HEK293 (cell line): ENCODE measurements around the gene APOBEC3B.
A peak's percentile ranks its signal among the peaks of the same experiment; 100 is the strongest.
"Not testable (repeated sequence)": the region's sequence is repeated elsewhere in the genome, so short reads cannot be mapped to it uniquely, and the experiment has no call there.

Source experiments
- CTCF ChIA-PET: fragments of 350-600 bp; formaldehyde crosslinking; extraction: SDS; loops from one replicate; lab custom pipeline; 2021; ENCODE audit warnings: antibody characterized with exemption; lab: Yijun Ruan, JAX
- POLR2A ChIA-PET: fragments of 300-600 bp; formaldehyde crosslinking; extraction: SDS; loops from one replicate; lab custom pipeline; 2020; ENCODE audit warnings: antibody characterized with exemption, inconsistent platforms; lab: Yijun Ruan, JAX
- H3K27ac ChIP-seq: fragments of 200-500 bp; sonication (Bioruptor generic); 2 replicates; pipeline ENCODE4 v1.5.1; 2014; ENCODE audit warnings: low read depth, low read length, control low read depth, inconsistent platforms; ENCODE audit errors: extremely low read depth
- H3K36me3 ChIP-seq, 2 experiments: fragments of 200-500 bp in 1 of 2; sonication (Bioruptor generic) in 1 of 2; 1 replicate in 1 of 2; 2 replicates in 1 of 2; pipeline ENCODE4 v1.5.1; 2014 to 2017; ENCODE audit warnings: inconsistent platforms in 2 of 2, low read length in 2 of 2; ENCODE audit not compliant: control insufficient read depth in 2 of 2, insufficient read depth in 1 of 2
- H3K4me1 ChIP-seq: fragments of 200-500 bp; sonication (Bioruptor generic); 2 replicates; pipeline ENCODE4 v1.5.1; 2014; ENCODE audit warnings: mild to moderate bottlenecking, low read length, inconsistent platforms; ENCODE audit not compliant: control insufficient read depth, insufficient read depth
- H3K4me3 ChIP-seq: 2 replicates; pipeline ENCODE4 v1.5.1; 2011; ENCODE audit warnings: low read depth, mild to moderate bottlenecking, control low read depth, low read length, moderate library complexity
- H3K9me3 ChIP-seq: fragments of 200-500 bp; sonication (Bioruptor generic); 2 replicates; pipeline ENCODE4 v1.5.1; 2014; ENCODE audit warnings: low read depth, low read length, inconsistent platforms; ENCODE audit not compliant: control insufficient read depth, insufficient read depth
- GLIS1 ChIP-seq: fragments of 450-650 bp; formaldehyde crosslinking; IDR thresholded peaks from 2 replicates; pipeline ENCODE4 v1.5.1; 2016; ENCODE audit warnings: missing biosample characterization, missing genetic modification characterization
- GLIS2 ChIP-seq: fragments of 450-650 bp; formaldehyde crosslinking; IDR thresholded peaks from 2 replicates; pipeline ENCODE4 v1.5.1; 2016; ENCODE audit warnings: missing biosample characterization, missing genetic modification characterization
- KLF1 ChIP-seq: fragments of 450-650 bp; formaldehyde crosslinking; IDR thresholded peaks from 2 replicates; pipeline ENCODE4 v1.5.1; 2016; ENCODE audit warnings: missing biosample characterization, missing genetic modification characterization
- SALL2 ChIP-seq: fragments of 450-650 bp; formaldehyde crosslinking; IDR thresholded peaks from 2 replicates; pipeline ENCODE4 v1.5.0; 2017; ENCODE audit warnings: missing biosample characterization, mild to moderate bottlenecking, missing genetic modification characterization, borderline replicate concordance
- SP2 ChIP-seq: fragments of 450-650 bp; formaldehyde crosslinking; IDR thresholded peaks from 2 replicates; pipeline ENCODE4 v1.5.1; 2016; ENCODE audit warnings: missing biosample characterization, missing genetic modification characterization
- YY2 ChIP-seq: fragments of 450-650 bp; formaldehyde crosslinking; IDR thresholded peaks from 2 replicates; pipeline ENCODE4 v1.5.1; 2016; ENCODE audit warnings: missing biosample characterization, missing genetic modification characterization
- ZBTB17 ChIP-seq: fragments of 450-650 bp; formaldehyde crosslinking; IDR thresholded peaks from 2 replicates; pipeline ENCODE4 v1.5.1; 2016; ENCODE audit warnings: missing biosample characterization, missing genetic modification characterization
- ZBTB20 ChIP-seq: fragments of 450-650 bp; formaldehyde crosslinking; IDR thresholded peaks from 2 replicates; pipeline ENCODE4 v1.5.1; 2016; ENCODE audit warnings: missing biosample characterization, missing genetic modification characterization
- ZIC2 ChIP-seq: fragments of 450-650 bp; formaldehyde crosslinking; IDR thresholded peaks from 2 replicates; pipeline ENCODE4 v1.5.1; 2016; ENCODE audit warnings: missing biosample characterization, missing genetic modification characterization
- ZNF10 ChIP-seq: fragments of 450-650 bp; formaldehyde crosslinking; IDR thresholded peaks from 2 replicates; pipeline ENCODE4 v1.5.1; 2017; ENCODE audit warnings: missing biosample characterization, missing genetic modification characterization
- ZNF169 ChIP-seq: fragments of 450-650 bp; formaldehyde crosslinking; IDR thresholded peaks from 2 replicates; pipeline ENCODE4 v1.5.1; 2016; ENCODE audit warnings: missing biosample characterization, missing genetic modification characterization
- ZNF19 ChIP-seq: fragments of 450-650 bp; formaldehyde crosslinking; IDR thresholded peaks from 2 replicates; pipeline ENCODE4; 2016; ENCODE audit warnings: missing biosample characterization, missing genetic modification characterization, low read depth
- ZNF324 ChIP-seq: fragments of 450-650 bp; formaldehyde crosslinking; IDR thresholded peaks from 2 replicates; pipeline ENCODE4 v1.5.1; 2016; ENCODE audit warnings: missing biosample characterization, missing genetic modification characterization
- ZNF341 ChIP-seq: fragments of 450-650 bp; formaldehyde crosslinking; IDR thresholded peaks from 2 replicates; pipeline ENCODE4; 2016; ENCODE audit warnings: low read depth, missing biosample characterization, missing genetic modification characterization
- ZNF366 ChIP-seq: fragments of 450-650 bp; formaldehyde crosslinking; conservative IDR thresholded peaks from 2 replicates; pipeline ENCODE4 v1.5.1; 2016; ENCODE audit warnings: missing biosample characterization, missing genetic modification characterization
- ZNF521 ChIP-seq: fragments of 450-650 bp; formaldehyde crosslinking; IDR thresholded peaks from 2 replicates; pipeline ENCODE4 v1.5.1; 2017; ENCODE audit warnings: missing biosample characterization, mild to moderate bottlenecking, missing genetic modification characterization
- ZNF600 ChIP-seq: fragments of 450-650 bp; formaldehyde crosslinking; IDR thresholded peaks from 2 replicates; pipeline ENCODE4 v1.5.1; 2016; ENCODE audit warnings: missing biosample characterization, missing genetic modification characterization
- ZNF776 ChIP-seq: fragments of 450-650 bp; formaldehyde crosslinking; IDR thresholded peaks from 2 replicates; pipeline ENCODE4 v1.5.0; 2017; ENCODE audit warnings: missing biosample characterization, missing genetic modification characterization, borderline replicate concordance
- TF ChIP-seq, protein P1 (sequence below): fragments of 450-650 bp; formaldehyde crosslinking; IDR thresholded peaks from 2 replicates; pipeline ENCODE4 v1.5.1; 2017; ENCODE audit warnings: missing biosample characterization, missing genetic modification characterization
- TF ChIP-seq, protein P2 (sequence below): fragments of 450-650 bp; formaldehyde crosslinking; IDR thresholded peaks from 2 replicates; pipeline ENCODE4 v1.5.1; 2016; ENCODE audit warnings: missing biosample characterization, missing genetic modification characterization
- TF ChIP-seq, protein P3 (sequence below): fragments of 450-650 bp; formaldehyde crosslinking; IDR thresholded peaks from 2 replicates; pipeline ENCODE4 v1.5.1; 2017; ENCODE audit warnings: missing biosample characterization, missing genetic modification characterization
- TF ChIP-seq, protein P4 (sequence below): fragments of 450-650 bp; formaldehyde crosslinking; IDR thresholded peaks from 2 replicates; pipeline ENCODE4 v1.5.1; 2016; ENCODE audit warnings: missing biosample characterization, missing genetic modification characterization

APOBEC3B gene

DNA sequence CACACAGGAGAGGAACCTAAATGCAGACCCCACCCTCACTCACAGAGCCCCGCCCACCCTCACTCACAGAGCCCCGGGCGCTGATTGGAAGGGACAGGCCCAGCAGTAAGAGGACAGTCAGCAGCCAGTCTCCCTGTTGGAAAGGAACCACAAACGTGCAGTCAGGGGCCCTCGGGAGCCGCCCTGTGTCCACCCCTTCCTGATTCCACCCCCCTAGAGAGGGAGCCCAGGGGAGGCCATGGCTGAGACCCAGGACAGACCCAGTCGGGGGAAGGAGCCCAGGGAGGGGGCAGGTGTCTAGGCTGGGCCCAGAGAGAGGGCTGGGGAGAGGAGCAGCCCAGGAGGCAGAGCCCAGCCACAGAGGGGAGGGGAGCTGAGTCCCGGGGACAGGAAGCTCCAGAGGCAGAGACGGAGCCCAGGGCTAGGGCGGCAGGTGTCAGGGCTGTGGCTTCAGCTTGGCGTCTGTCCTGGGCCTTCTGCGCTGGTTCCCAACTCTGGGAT is 10.8 kb downstream of the APOBEC3B start:
- CTCF ChIA-PET, result interaction anchor here (1.6 kb wide), 1 partner anchor 123 kb away, joined by 4 read pairs; no protein-coding TSS in a partner anchor
- POLR2A ChIA-PET, result interaction anchor here (1.8 kb wide), 1 partner anchor 11 kb away, joined by 5 read pairs; the partner anchor contains the start of gene APOBEC3B
- H3K4me3 ChIP-seq, H3K36me3 ChIP-seq, H3K9me3 ChIP-seq, H3K4me1 ChIP-seq: not testable (repeated sequence)
- H3K27ac ChIP-seq, result 0 out of 2 replicates have a peak overlapping the region, but pooled peaks have one; percentile 22
- TF ChIP-seq ZIC2, result peak; percentile 75
- 0 out of 2 replicates have a peak, but pooled peaks have one; percentile 34 for TF ChIP-seq ZNF341 (tag by site-specific recombination)
- 0 out of 2 replicates have a peak, but pooled peaks have one; percentile 9 for TF ChIP-seq KLF1 (tag by site-specific recombination)
- TF ChIP-seq, protein P1, sequence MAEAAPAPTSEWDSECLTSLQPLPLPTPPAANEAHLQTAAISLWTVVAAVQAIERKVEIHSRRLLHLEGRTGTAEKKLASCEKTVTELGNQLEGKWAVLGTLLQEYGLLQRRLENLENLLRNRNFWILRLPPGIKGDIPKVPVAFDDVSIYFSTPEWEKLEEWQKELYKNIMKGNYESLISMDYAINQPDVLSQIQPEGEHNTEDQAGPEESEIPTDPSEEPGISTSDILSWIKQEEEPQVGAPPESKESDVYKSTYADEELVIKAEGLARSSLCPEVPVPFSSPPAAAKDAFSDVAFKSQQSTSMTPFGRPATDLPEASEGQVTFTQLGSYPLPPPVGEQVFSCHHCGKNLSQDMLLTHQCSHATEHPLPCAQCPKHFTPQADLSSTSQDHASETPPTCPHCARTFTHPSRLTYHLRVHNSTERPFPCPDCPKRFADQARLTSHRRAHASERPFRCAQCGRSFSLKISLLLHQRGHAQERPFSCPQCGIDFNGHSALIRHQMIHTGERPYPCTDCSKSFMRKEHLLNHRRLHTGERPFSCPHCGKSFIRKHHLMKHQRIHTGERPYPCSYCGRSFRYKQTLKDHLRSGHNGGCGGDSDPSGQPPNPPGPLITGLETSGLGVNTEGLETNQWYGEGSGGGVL (tag by site-specific recombination), result peak; percentile 71
- peak; percentile 32; the same call in 1 of the 2 replicates for TF ChIP-seq ZBTB17
- peak; percentile 44 for TF ChIP-seq GLIS2 (tag by site-specific recombination)
- TF ChIP-seq, protein P2, sequence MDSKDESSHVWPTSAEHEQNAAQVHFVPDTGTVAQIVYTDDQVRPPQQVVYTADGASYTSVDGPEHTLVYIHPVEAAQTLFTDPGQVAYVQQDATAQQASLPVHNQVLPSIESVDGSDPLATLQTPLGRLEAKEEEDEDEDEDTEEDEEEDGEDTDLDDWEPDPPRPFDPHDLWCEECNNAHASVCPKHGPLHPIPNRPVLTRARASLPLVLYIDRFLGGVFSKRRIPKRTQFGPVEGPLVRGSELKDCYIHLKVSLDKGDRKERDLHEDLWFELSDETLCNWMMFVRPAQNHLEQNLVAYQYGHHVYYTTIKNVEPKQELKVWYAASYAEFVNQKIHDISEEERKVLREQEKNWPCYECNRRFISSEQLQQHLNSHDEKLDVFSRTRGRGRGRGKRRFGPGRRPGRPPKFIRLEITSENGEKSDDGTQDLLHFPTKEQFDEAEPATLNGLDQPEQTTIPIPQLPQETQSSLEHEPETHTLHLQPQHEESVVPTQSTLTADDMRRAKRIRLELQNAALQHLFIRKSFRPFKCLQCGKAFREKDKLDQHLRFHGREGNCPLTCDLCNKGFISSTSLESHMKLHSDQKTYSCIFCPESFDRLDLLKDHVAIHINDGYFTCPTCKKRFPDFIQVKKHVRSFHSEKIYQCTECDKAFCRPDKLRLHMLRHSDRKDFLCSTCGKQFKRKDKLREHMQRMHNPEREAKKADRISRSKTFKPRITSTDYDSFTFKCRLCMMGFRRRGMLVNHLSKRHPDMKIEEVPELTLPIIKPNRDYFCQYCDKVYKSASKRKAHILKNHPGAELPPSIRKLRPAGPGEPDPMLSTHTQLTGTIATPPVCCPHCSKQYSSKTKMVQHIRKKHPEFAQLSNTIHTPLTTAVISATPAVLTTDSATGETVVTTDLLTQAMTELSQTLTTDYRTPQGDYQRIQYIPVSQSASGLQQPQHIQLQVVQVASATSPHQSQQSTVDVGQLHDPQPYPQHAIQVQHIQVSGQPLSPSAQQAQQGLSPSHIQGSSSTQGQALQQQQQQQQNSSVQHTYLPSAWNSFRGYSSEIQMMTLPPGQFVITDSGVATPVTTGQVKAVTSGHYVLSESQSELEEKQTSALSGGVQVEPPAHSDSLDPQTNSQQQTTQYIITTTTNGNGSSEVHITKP (tag by site-specific recombination), result peak; percentile 39; the same call in 1 of the 2 replicates
- peak; percentile 93 for TF ChIP-seq GLIS1 (tag by site-specific recombination)
- TF ChIP-seq ZBTB20 (tag by site-specific recombination), result peak; percentile 78
- peak; percentile 50; the same call in 1 of the 2 replicates for TF ChIP-seq SP2

DNA sequence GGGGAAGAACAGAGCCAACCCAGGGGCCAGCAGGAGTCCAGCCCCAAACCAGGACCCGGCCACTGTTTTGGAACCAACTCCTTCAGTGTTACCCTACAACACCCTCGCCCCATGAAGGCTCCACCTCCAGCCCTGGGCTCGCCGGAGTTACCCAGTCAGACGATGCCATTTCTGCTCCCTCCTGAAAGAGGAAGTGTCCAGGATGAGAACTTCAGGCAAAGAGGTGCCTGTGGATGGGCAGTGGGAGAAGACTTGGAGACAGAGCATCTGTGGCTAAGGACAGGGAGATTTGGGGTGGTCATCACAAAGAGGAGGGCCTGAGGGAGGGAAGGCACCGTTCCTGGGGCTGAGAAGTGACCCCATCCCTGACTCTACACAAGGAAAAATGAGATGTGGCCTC is 14.0 kb downstream of the APOBEC3B start:
- Histone ChIP-seq H3K9me3 (no peaks in the 10 kb centered on the region), H3K27ac (no peak overlapping the region), H3K4me1 (no peaks in the 10 kb centered on the region), H3K36me3 (no peaks in the 10 kb centered on the region), H3K4me3 (no peak overlapping the region)
- TF ChIP-seq ZNF19 (tag by site-specific recombination), result no peak
- no peak for TF ChIP-seq ZNF600 (tag by site-specific recombination)
- TF ChIP-seq, protein P3, sequence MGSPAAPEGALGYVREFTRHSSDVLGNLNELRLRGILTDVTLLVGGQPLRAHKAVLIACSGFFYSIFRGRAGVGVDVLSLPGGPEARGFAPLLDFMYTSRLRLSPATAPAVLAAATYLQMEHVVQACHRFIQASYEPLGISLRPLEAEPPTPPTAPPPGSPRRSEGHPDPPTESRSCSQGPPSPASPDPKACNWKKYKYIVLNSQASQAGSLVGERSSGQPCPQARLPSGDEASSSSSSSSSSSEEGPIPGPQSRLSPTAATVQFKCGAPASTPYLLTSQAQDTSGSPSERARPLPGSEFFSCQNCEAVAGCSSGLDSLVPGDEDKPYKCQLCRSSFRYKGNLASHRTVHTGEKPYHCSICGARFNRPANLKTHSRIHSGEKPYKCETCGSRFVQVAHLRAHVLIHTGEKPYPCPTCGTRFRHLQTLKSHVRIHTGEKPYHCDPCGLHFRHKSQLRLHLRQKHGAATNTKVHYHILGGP (tag by site-specific recombination), result no peak
- no peak for TF ChIP-seq ZNF169 (tag by site-specific recombination)
- no peak for TF ChIP-seq ZNF366 (tag by site-specific recombination)
- no peak for TF ChIP-seq SALL2 (tag by site-specific recombination)
- no peak for TF ChIP-seq YY2 (tag by site-specific recombination)
- no peak for TF ChIP-seq ZNF521 (tag by site-specific recombination)
- no peak for TF ChIP-seq ZNF776 (tag by site-specific recombination)
- TF ChIP-seq GLIS2 (tag by site-specific recombination), result no peak
- no peak for TF ChIP-seq ZNF324 (tag by site-specific recombination)
- TF ChIP-seq ZNF10 (tag by site-specific recombination), result no peak
- TF ChIP-seq, protein P4, sequence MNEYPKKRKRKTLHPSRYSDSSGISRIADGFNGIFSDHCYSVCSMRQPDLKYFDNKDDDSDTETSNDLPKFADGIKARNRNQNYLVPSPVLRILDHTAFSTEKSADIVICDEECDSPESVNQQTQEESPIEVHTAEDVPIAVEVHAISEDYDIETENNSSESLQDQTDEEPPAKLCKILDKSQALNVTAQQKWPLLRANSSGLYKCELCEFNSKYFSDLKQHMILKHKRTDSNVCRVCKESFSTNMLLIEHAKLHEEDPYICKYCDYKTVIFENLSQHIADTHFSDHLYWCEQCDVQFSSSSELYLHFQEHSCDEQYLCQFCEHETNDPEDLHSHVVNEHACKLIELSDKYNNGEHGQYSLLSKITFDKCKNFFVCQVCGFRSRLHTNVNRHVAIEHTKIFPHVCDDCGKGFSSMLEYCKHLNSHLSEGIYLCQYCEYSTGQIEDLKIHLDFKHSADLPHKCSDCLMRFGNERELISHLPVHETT (tag by site-specific recombination), result no peak
- CTCF ChIA-PET, result interaction anchor here (1.0 to 2.0 kb wide), 4 partner anchors 7 to 230 kb away, joined by 3 to 7 read pairs (median 4); no protein-coding TSS in a partner anchor
- POLR2A ChIA-PET, result no interaction called here
